Right lobe of liver (tissue), 4 donors: ENCODE measurements around the gene COMT.

ENCODE experiments used
- CTCF ChIP-seq, 4 donors: fragments of 200-600 bp in 3 of 4; fragments of 450-650 bp in 1 of 4; IDR thresholded peaks; one replicate each; pipeline versions ENCODE4 v1.5.1 to v1.8.0; 2016 to 2022; ENCODE audit warnings: antibody characterized with exemption in 4 of 4, mild to moderate bottlenecking in 2 of 4
- POLR2A ChIP-seq: fragments of 450-650 bp; IDR thresholded peaks from one replicate; pipeline ENCODE4 v1.6.1; 2017; ENCODE audit warnings: antibody characterized with exemption, mild to moderate bottlenecking
- donor health status: DM: no; HTN: no; CAD: no.
- donor health status: DM: no; HTN: no; CAD: no.
- donor health status: DM: no; HTN: yes; CAD: no.

- no peak for TF ChIP-seq CTCF (IDR thresholded peaks at IDR 0.05)
- no peak for TF ChIP-seq POLR2A
These were observed 36.0 kb upstream of the COMT start for GRCh38 chr22:19905347-19906276.
